Suprapubic skin (tissue), 4 donors: ENCODE data around the gene ID4. TPM values are rescaled to one million over a fixed set of nuclear protein-coding genes. Genes with fewer than 3 reads are reported as not detected.

Source experiments
- DNase-seq, 2 donors: peaks; one replicate each; pipeline ENCODE4 v3.0.0-alpha.2; 2019; ENCODE audit warnings: low spot score in 2 of 2
- H3K27ac ChIP-seq: fragments of 200-600 bp; sonication (generic); one replicate; pipeline ENCODE4 v1.5.1; 2019
- H3K27me3 ChIP-seq: fragments of 200-600 bp; sonication (generic); one replicate; pipeline ENCODE4 v1.5.1; 2019
- H3K36me3 ChIP-seq: fragments of 200-600 bp; sonication (generic); one replicate; pipeline ENCODE4 v1.5.1; 2019
- H3K4me1 ChIP-seq: fragments of 200-600 bp; sonication (generic); one replicate; pipeline ENCODE4 v1.5.1; 2019
- H3K4me3 ChIP-seq: fragments of 200-600 bp; sonication (generic); one replicate; pipeline ENCODE4 v1.5.1; 2019; ENCODE audit warnings: mild to moderate bottlenecking
- H3K9me3 ChIP-seq: fragments of 200-600 bp; sonication (generic); one replicate; pipeline ENCODE4 v1.5.1; 2019
- EP300 ChIP-seq: sonication (generic); formaldehyde crosslinking; IDR thresholded peaks from one replicate; pipeline ENCODE4 v1.6.1; 2017; ENCODE audit warnings: antibody characterized with exemption
- POLR2A ChIP-seq, 2 donors: fragments of 450-650 bp; IDR thresholded peaks; one replicate each; pipeline ENCODE4 v1.6.1; 2017; ENCODE audit warnings: antibody characterized with exemption in 2 of 2, mild to moderate bottlenecking in 2 of 2, moderate library complexity in 2 of 2
- POLR2AphosphoS5 ChIP-seq, 3 donors: sonication (generic); formaldehyde crosslinking; IDR thresholded peaks; one replicate each; pipeline ENCODE4 v1.6.1; 2017; ENCODE audit warnings: antibody characterized with exemption in 3 of 3
- WGBS: methylation state at CpG from one replicate; pipeline ENCODE4 v1.1.5; 2018; 5-methylcytosine and 5-hydroxymethylcytosine counted together
- total RNA-seq, 4 donors: library from RNA; depleted of rRNA; stranded (reverse); fragments of >200 nt; gene quantifications; one replicate each; pipeline ENCODE4 v1.1.0, GENCODE V29; 2016
- TF ChIP-seq, protein P1 (sequence below), 2 donors: fragments of 200-600 bp in 1 of 2; fragments of 450-650 bp in 1 of 2; sonication (generic) in 1 of 2; IDR thresholded peaks; one replicate each; pipeline ENCODE4 v1.5.1; 2016 to 2019; ENCODE audit warnings: antibody characterized with exemption in 2 of 2, mild to moderate bottlenecking in 1 of 2, moderate library complexity in 1 of 2

The ID4 gene
- total RNA-seq, 4 donors from 2014 or later = 124 to 295 (median 157) TPM

DNA sequence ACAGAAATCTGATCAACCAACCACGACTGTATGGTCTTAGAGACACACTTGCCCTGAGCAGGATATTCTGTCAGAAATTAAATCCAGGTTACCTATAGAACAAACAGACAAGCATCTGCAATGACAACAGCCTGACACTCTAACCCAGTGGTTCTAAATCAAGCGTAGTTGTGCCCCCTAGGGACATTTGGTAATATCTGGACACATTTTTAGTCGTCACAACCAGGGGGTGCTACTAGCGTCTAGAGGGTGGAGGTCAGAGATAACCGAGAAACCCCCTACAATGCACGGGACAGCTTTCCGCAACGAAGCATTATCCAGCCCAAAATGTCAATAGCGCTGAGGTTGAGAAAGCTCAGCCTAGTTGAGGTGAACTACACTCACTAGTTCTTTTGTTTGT lies 32.3 kb downstream of the ID4 start:
- no peak for TF ChIP-seq POLR2AphosphoS5 (IDR thresholded peaks at IDR 0.05)
- TF ChIP-seq EP300 = no peak
- H3K4me1 ChIP-seq = no peaks in the 10 kb centered on the region
- H3K36me3 ChIP-seq = no peaks in the 10 kb centered on the region
- 82% methylated on average over 9 of the region's 9 CpGs for whole genome bisulfite sequencing
- H3K27me3 ChIP-seq = no peaks in the 10 kb centered on the region
- H3K4me3 ChIP-seq = no peak overlapping the region
- no peak overlapping the region for H3K27ac ChIP-seq
- H3K9me3 ChIP-seq = no peaks in the 10 kb centered on the region
- no peak for DNase-seq

- H3K4me3 ChIP-seq = no peak overlapping the region
- H3K27me3 ChIP-seq = no peaks in the 10 kb centered on the region
- no peak for DNase-seq
- no peak overlapping the region for H3K27ac ChIP-seq
- WGBS = 88% methylated on average over 3 of the region's 3 CpGs
- no peaks in the 10 kb centered on the region for H3K36me3 ChIP-seq
- H3K4me1 ChIP-seq = no peaks in the 10 kb centered on the region
- TF ChIP-seq POLR2AphosphoS5 (IDR thresholded peaks at IDR 0.05) (no peak), POLR2A (IDR thresholded peaks at IDR 0.05) (no peak), EP300 (no peak)
- TF ChIP-seq, protein P1, sequence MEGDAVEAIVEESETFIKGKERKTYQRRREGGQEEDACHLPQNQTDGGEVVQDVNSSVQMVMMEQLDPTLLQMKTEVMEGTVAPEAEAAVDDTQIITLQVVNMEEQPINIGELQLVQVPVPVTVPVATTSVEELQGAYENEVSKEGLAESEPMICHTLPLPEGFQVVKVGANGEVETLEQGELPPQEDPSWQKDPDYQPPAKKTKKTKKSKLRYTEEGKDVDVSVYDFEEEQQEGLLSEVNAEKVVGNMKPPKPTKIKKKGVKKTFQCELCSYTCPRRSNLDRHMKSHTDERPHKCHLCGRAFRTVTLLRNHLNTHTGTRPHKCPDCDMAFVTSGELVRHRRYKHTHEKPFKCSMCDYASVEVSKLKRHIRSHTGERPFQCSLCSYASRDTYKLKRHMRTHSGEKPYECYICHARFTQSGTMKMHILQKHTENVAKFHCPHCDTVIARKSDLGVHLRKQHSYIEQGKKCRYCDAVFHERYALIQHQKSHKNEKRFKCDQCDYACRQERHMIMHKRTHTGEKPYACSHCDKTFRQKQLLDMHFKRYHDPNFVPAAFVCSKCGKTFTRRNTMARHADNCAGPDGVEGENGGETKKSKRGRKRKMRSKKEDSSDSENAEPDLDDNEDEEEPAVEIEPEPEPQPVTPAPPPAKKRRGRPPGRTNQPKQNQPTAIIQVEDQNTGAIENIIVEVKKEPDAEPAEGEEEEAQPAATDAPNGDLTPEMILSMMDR (IDR thresholded peaks at IDR 0.05) = no peak
- H3K9me3 ChIP-seq = no peaks in the 10 kb centered on the region
Observed at GRCh38 chr6:19870322-19870721, 33.2 kb downstream of the ID4 start.

DNA sequence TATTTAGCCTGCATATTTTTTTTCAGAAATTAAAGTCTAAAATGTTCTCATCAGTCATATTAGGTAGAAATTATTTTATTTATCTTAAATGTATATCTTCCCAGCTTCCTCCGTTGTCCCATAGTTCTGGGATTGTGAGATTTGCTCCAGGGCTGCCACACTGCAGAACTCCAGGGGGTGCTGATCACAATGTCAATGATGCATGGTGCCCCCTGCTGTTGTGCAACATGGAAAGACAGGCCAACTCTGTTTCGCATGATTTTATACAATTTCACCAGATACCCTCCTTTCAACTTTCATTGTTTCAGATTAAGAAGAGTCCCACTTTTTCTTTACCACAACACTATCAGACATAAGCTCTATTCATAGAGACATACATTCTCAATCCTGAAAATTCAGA lies 35.9 kb downstream of the ID4 start:
- 73% methylated on average over 2 of the region's 2 CpGs for WGBS
- H3K36me3 ChIP-seq = no peaks in the 10 kb centered on the region

GRCh38 chr6:19876672-19877071 lies 39.5 kb downstream of the ID4 start:
- H3K4me1 ChIP-seq = no peaks in the 10 kb centered on the region
- no peak overlapping the region for H3K27ac ChIP-seq
- DNase-seq = no peak
- no peak for TF ChIP-seq EP300
- TF ChIP-seq POLR2AphosphoS5 (IDR thresholded peaks at IDR 0.05) = no peak
- TF ChIP-seq, protein P1 (IDR thresholded peaks at IDR 0.05) = no peak
- no peak for TF ChIP-seq POLR2A (IDR thresholded peaks at IDR 0.05)
- no peaks in the 10 kb centered on the region for H3K27me3 ChIP-seq
- H3K9me3 ChIP-seq = no peaks in the 10 kb centered on the region
- H3K36me3 ChIP-seq = no peaks in the 10 kb centered on the region
- 87% methylated on average over 5 of the region's 5 CpGs for WGBS
- H3K4me3 ChIP-seq = no peak overlapping the region

More for the DNA sequence above, 35.9 kb downstream of the ID4 start:
- no peak for DNase-seq
- Histone ChIP-seq H3K27ac (no peak overlapping the region), H3K27me3 (no peaks in the 10 kb centered on the region), H3K4me3 (no peak overlapping the region), H3K4me1 (no peaks in the 10 kb centered on the region), H3K9me3 (no peaks in the 10 kb centered on the region)
- TF ChIP-seq, protein P1 (IDR thresholded peaks at IDR 0.05) = no peak
- TF ChIP-seq EP300 (no peak), POLR2A (IDR thresholded peaks at IDR 0.05) (no peak), POLR2AphosphoS5 (IDR thresholded peaks at IDR 0.05) (no peak)

DNA sequence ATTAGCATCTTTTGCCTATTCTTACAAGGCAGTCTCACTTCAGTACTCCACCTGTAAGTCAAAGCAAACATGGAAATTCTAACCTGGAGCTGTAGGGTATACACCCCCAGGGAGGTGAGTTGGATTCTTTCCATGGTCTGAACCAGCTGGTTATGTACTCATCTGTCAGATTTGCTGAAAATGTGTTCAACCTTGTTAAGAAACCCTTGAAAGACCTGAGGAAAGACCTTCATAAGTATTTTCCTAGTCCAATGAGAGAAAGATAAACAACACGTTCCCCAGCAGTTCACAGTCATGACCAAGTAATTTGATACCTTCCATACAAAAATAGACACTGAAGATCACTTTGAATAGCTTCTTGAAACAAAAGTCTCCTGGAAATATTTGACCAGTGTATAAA lies 42.5 kb downstream of the ID4 start:
- H3K36me3 ChIP-seq = no peaks in the 10 kb centered on the region
- TF ChIP-seq EP300 = no peak
- TF ChIP-seq POLR2A (IDR thresholded peaks at IDR 0.05) = no peak
- TF ChIP-seq POLR2AphosphoS5 (IDR thresholded peaks at IDR 0.05) = no peak
- TF ChIP-seq, protein P1 (IDR thresholded peaks at IDR 0.05) = no peak
- 39% methylated on average over 1 of the region's 1 CpG for WGBS

DNA sequence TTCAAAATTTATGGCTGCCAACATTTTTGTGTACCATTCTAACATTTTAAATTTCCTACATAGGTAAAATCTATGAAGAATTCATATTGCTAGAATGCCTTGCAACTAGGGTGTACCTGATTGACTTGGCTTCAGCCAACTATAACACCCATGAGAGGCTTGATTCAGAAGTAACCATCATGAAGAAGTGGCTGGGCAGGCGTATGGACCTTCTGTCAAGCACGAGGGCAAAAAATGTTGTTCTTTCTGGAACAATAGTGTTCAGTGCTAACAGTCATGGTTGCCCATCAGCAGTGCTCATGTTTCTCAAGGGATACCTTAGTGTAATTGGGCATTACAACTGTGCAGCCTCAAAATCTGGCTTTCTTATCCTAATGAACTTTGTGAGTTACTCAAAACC lies 42.9 kb downstream of the ID4 start:
- peaks cover 4% of the 10 kb centered on the region for H3K9me3 ChIP-seq
- no peak overlapping the region for H3K27ac ChIP-seq
- no peak for DNase-seq
- 92% methylated on average over 2 of the region's 2 CpGs for WGBS
- TF ChIP-seq POLR2A (IDR thresholded peaks at IDR 0.05) (no peak), EP300 (no peak), POLR2AphosphoS5 (IDR thresholded peaks at IDR 0.05) (no peak)
- TF ChIP-seq, protein P1 (IDR thresholded peaks at IDR 0.05) = no peak
- H3K27me3 ChIP-seq = no peaks in the 10 kb centered on the region
- H3K4me1 ChIP-seq = no peaks in the 10 kb centered on the region
- H3K4me3 ChIP-seq = no peak overlapping the region
- no peaks in the 10 kb centered on the region for H3K36me3 ChIP-seq

More for the DNA sequence above, 42.5 kb downstream of the ID4 start:
- H3K27me3 ChIP-seq = no peaks in the 10 kb centered on the region
- H3K4me1 ChIP-seq = no peaks in the 10 kb centered on the region
- peaks cover 4% of the 10 kb centered on the region for H3K9me3 ChIP-seq
- no peak overlapping the region for H3K27ac ChIP-seq
- H3K4me3 ChIP-seq = no peak overlapping the region
- DNase-seq = no peak
